Measurements from ENCODE around the gene STUM.

Gene STUM

DNA sequence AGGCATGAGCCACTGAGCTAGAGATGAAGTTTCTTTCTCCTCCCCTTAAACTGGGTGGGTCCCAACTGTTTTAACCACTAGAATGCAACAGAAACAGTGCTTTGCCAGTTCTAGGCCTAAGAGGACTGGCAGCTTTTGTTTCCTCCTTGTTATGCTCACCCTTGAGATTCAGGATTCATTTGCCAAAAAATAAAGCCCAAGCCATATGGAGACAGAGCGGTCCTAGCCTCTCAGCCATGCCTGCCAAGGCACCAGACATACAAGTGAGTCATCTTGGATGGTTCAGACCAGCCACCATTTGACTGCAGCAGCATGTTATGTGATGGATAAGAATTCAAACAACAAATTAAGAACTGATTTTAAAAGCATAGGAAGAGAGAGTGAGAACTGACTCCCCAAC is 38.1 kb upstream of the STUM start:
- Histone ChIP-seq H3K14ac (ENCODE audit: low read length) (no peak overlapping the region), H3K4me1 (ENCODE audit: control insufficient read depth in 2 of 2, insufficient read depth in 1 of 2, low read depth in 1 of 2, low read length in 2 of 2) (no peaks in the 10 kb centered on the region), H2BK120ac (ENCODE audit: low read depth, low read length) (no peak overlapping the region), H2BK15ac (ENCODE audit: low read length) (no peak overlapping the region), H3K27me3 (ENCODE audit: control insufficient read depth in 3 of 3, insufficient read depth in 3 of 3, low read depth in 1 of 3, low read length in 3 of 3) (peaks cover 0 to 14% (median 0%) of the 10 kb centered on the region in 3 experiments), H3K18ac (ENCODE audit: low read length) (no peak overlapping the region), H4K8ac (ENCODE audit: low read depth, low read length) (no peak overlapping the region), H3K9ac (ENCODE audit: low read depth, low read length, poor library complexity) (no peak overlapping the region), H2AFZ (ENCODE audit: low read length) (no peak overlapping the region), H3K79me1 (ENCODE audit: low read depth, low read length) (no peaks in the 10 kb centered on the region), H3K4ac (ENCODE audit: low read length) (no peak overlapping the region), H3K4me3 (ENCODE audit: low read length in 2 of 2) (no peak overlapping the region), H2BK5ac (ENCODE audit: low read length) (no peak overlapping the region), H3K23ac (ENCODE audit: low read depth, low read length, poor library complexity) (no peak overlapping the region), H2BK12ac (ENCODE audit: low read length) (no peak overlapping the region), H4K91ac (ENCODE audit: low read depth, low read length, poor library complexity) (no peak overlapping the region), H3K27ac (replicated peaks; ENCODE audit: low read length) (no peak overlapping the region), H3K4me2 (ENCODE audit: insufficient read depth, low read length, poor library complexity, severe bottlenecking) (no peak overlapping the region), H3K9me3 (replicated peaks in 1 of 2; ENCODE audit: control insufficient read depth in 2 of 2, insufficient read depth in 1 of 2, low read depth in 1 of 2, low read length in 2 of 2) (no peaks in the 10 kb centered on the region), H2AK5ac (ENCODE audit: low read depth, low read length) (no peak overlapping the region), H3K36me3 (replicated peaks in 1 of 2; ENCODE audit: control insufficient read depth in 2 of 2, insufficient read depth in 2 of 2, low read length in 2 of 2) (no peaks in the 10 kb centered on the region)
- WGBS, 2 donors (ENCODE audit: extremely low coverage in 2 of 2, insufficient read length in 2 of 2, insufficient replicate concordance in 1 of 2): no CpG with 5 or more reads among the region's 1 CpG
- DNase-seq (ENCODE audit: low spot score): no peak

GRCh38 chr1:226511296-226511695 is 37.3 kb upstream of the STUM start:
- no peak for DNase-seq (ENCODE audit: low spot score)
- no peak overlapping the region for H3K14ac ChIP-seq (ENCODE audit: low read length)
- H3K79me1 ChIP-seq (ENCODE audit: low read depth, low read length): no peaks in the 10 kb centered on the region
- no peak overlapping the region for H3K4me3 ChIP-seq (ENCODE audit: low read length in 2 of 2)
- H2BK120ac ChIP-seq (ENCODE audit: low read depth, low read length): no peak overlapping the region
- peaks cover 0 to 14% (median 0%) of the 10 kb centered on the region in 3 experiments for H3K27me3 ChIP-seq (ENCODE audit: control insufficient read depth in 3 of 3, insufficient read depth in 3 of 3, low read depth in 1 of 3, low read length in 3 of 3)
- H4K91ac ChIP-seq (ENCODE audit: low read depth, low read length, poor library complexity): no peak overlapping the region
- H2BK15ac ChIP-seq (ENCODE audit: low read length): no peak overlapping the region
- no CpG with 5 or more reads among the region's 3 CpGs for WGBS, 2 donors (ENCODE audit: extremely low coverage in 2 of 2, insufficient read length in 2 of 2, insufficient replicate concordance in 1 of 2)
- no peak overlapping the region for H3K4me2 ChIP-seq (ENCODE audit: insufficient read depth, low read length, poor library complexity, severe bottlenecking)
- H2AK5ac ChIP-seq (ENCODE audit: low read depth, low read length): no peak overlapping the region
- H3K4me1 ChIP-seq (ENCODE audit: control insufficient read depth in 2 of 2, insufficient read depth in 1 of 2, low read depth in 1 of 2, low read length in 2 of 2): no peaks in the 10 kb centered on the region
- no peak overlapping the region for H2AFZ ChIP-seq (ENCODE audit: low read length)
- H3K18ac ChIP-seq (ENCODE audit: low read length): no peak overlapping the region
- no peak overlapping the region for H2BK5ac ChIP-seq (ENCODE audit: low read length)
- H3K4ac ChIP-seq (ENCODE audit: low read length): no peak overlapping the region
- no peak overlapping the region for H3K23ac ChIP-seq (ENCODE audit: low read depth, low read length, poor library complexity)
- no peaks in the 10 kb centered on the region for H3K36me3 ChIP-seq (replicated peaks in 1 of 2; ENCODE audit: control insufficient read depth in 2 of 2, insufficient read depth in 2 of 2, low read length in 2 of 2)
- no peak overlapping the region for H4K8ac ChIP-seq (ENCODE audit: low read depth, low read length)
- no peak overlapping the region for H3K9ac ChIP-seq (ENCODE audit: low read depth, low read length, poor library complexity)
- H2BK12ac ChIP-seq (ENCODE audit: low read length): no peak overlapping the region
- H3K27ac ChIP-seq (replicated peaks; ENCODE audit: low read length): no peak overlapping the region
- no peaks in the 10 kb centered on the region for H3K9me3 ChIP-seq (replicated peaks in 1 of 2; ENCODE audit: control insufficient read depth in 2 of 2, insufficient read depth in 1 of 2, low read depth in 1 of 2, low read length in 2 of 2)

DNA sequence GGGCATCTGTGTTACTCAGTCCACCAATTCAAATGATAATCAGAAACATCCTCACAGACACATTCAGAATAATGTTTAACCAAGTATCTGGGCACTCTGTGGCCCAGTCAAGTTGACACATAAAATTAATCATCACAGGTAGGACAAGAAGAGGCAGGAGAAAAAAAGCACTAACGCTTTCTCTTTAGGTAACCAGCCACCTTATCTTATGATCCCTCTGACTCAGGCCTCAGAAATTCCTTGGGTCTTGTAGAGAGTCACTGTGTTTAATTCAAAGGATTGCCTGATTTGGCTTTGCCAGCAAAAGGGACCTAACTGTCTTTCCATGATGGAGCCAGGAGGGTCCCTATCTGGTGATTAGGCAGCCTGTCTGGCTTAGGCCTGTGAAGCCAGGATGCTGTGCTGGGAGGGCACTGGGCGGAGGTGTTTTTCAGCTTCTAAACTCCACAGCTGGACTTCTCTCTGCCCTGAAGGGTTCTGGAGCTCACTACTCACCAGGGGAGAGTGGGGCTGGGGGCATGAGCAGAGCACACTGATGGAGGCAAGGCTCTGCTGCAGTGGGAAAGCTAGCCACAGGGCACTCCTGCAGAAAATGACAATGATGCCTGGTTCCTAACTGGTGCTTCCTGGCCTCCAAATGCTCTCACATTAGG is 36.4 kb upstream of the STUM start:
- no peak overlapping the region for H2BK5ac ChIP-seq (ENCODE audit: low read length)
- H2AFZ ChIP-seq (ENCODE audit: low read length): no peak overlapping the region
- no peak overlapping the region for H3K23ac ChIP-seq (ENCODE audit: low read depth, low read length, poor library complexity)
- no peak overlapping the region for H2AK5ac ChIP-seq (ENCODE audit: low read depth, low read length)
- H3K9me3 ChIP-seq (replicated peaks in 1 of 2; ENCODE audit: control insufficient read depth in 2 of 2, insufficient read depth in 1 of 2, low read depth in 1 of 2, low read length in 2 of 2): no peaks in the 10 kb centered on the region
- no peak overlapping the region for H3K9ac ChIP-seq (ENCODE audit: low read depth, low read length, poor library complexity)
- no peaks in the 10 kb centered on the region for H3K79me1 ChIP-seq (ENCODE audit: low read depth, low read length)
- H3K14ac ChIP-seq (ENCODE audit: low read length): peak overlapping the region; percentile 42
- WGBS, 2 donors (ENCODE audit: extremely low coverage in 2 of 2, insufficient read length in 2 of 2, insufficient replicate concordance in 1 of 2): no CpG with 5 or more reads among the region's 2 CpGs
- no peak overlapping the region for H3K4ac ChIP-seq (ENCODE audit: low read length)
- H3K27ac ChIP-seq (replicated peaks; ENCODE audit: low read length): no peak overlapping the region
- no peak overlapping the region for H3K4me3 ChIP-seq (ENCODE audit: low read length in 2 of 2)
- no peaks in the 10 kb centered on the region for H3K36me3 ChIP-seq (replicated peaks in 1 of 2; ENCODE audit: control insufficient read depth in 2 of 2, insufficient read depth in 2 of 2, low read length in 2 of 2)
- no peak for DNase-seq (ENCODE audit: low spot score)
- no peak overlapping the region for H3K18ac ChIP-seq (ENCODE audit: low read length)
- H3K4me2 ChIP-seq (ENCODE audit: insufficient read depth, low read length, poor library complexity, severe bottlenecking): no peak overlapping the region
- no peak overlapping the region for H2BK120ac ChIP-seq (ENCODE audit: low read depth, low read length)
- H4K91ac ChIP-seq (ENCODE audit: low read depth, low read length, poor library complexity): no peak overlapping the region
- no peak overlapping the region for H4K8ac ChIP-seq (ENCODE audit: low read depth, low read length)
- peaks cover 0 to 8% (median 0%) of the 10 kb centered on the region in 3 experiments for H3K27me3 ChIP-seq (ENCODE audit: control insufficient read depth in 3 of 3, insufficient read depth in 3 of 3, low read depth in 1 of 3, low read length in 3 of 3)
- no peaks in the 10 kb centered on the region for H3K4me1 ChIP-seq (ENCODE audit: control insufficient read depth in 2 of 2, insufficient read depth in 1 of 2, low read depth in 1 of 2, low read length in 2 of 2)
- H2BK15ac ChIP-seq (ENCODE audit: low read length): no peak overlapping the region
- H2BK12ac ChIP-seq (ENCODE audit: low read length): no peak overlapping the region

DNA sequence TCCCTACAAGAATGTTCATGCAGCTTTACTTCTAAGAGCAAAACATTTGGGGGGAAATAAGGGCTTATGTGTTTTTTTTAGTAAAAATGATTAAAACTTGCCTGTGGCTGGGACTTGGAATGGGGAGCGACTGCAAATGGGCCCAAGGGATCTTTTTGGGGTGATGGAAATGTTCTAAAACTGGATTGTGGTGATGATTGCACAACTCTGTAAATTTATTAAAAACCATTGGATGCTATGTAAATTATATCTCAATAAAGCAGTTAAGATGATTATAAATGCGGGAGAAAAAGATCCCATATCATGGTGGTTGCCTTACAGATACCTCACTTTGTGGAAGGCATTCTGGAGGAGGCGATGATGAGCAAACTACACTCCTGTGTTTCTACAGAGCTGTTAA is 30.2 kb upstream of the STUM start:
- no peak overlapping the region for H3K9ac ChIP-seq (ENCODE audit: low read depth, low read length, poor library complexity)
- H3K27me3 ChIP-seq (ENCODE audit: control insufficient read depth in 3 of 3, insufficient read depth in 3 of 3, low read depth in 1 of 3, low read length in 3 of 3): no peaks in the 10 kb centered on the region
- H4K8ac ChIP-seq (ENCODE audit: low read depth, low read length): no peak overlapping the region
- no peaks in the 10 kb centered on the region for H3K36me3 ChIP-seq (replicated peaks in 1 of 2; ENCODE audit: control insufficient read depth in 2 of 2, insufficient read depth in 2 of 2, low read length in 2 of 2)
- H3K79me1 ChIP-seq (ENCODE audit: low read depth, low read length): no peaks in the 10 kb centered on the region
- no peaks in the 10 kb centered on the region for H3K9me3 ChIP-seq (replicated peaks in 1 of 2; ENCODE audit: control insufficient read depth in 2 of 2, insufficient read depth in 1 of 2, low read depth in 1 of 2, low read length in 2 of 2)
- no peak overlapping the region for H4K91ac ChIP-seq (ENCODE audit: low read depth, low read length, poor library complexity)
- no peak overlapping the region for H2BK15ac ChIP-seq (ENCODE audit: low read length)
- no peaks in the 10 kb centered on the region for H3K4me1 ChIP-seq (ENCODE audit: control insufficient read depth in 2 of 2, insufficient read depth in 1 of 2, low read depth in 1 of 2, low read length in 2 of 2)
- no peak overlapping the region for H2BK120ac ChIP-seq (ENCODE audit: low read depth, low read length)
- H2AFZ ChIP-seq (ENCODE audit: low read length): no peak overlapping the region
- H3K4me3 ChIP-seq (ENCODE audit: low read length in 2 of 2): no peak overlapping the region
- no peak overlapping the region for H3K18ac ChIP-seq (ENCODE audit: low read length)
- no CpG with 5 or more reads among the region's 3 CpGs for WGBS, 2 donors (ENCODE audit: extremely low coverage in 2 of 2, insufficient read length in 2 of 2, insufficient replicate concordance in 1 of 2)
- H3K4me2 ChIP-seq (ENCODE audit: insufficient read depth, low read length, poor library complexity, severe bottlenecking): no peak overlapping the region
- H2BK12ac ChIP-seq (ENCODE audit: low read length): no peak overlapping the region
- DNase-seq (ENCODE audit: low spot score): no peak
- no peak overlapping the region for H3K4ac ChIP-seq (ENCODE audit: low read length)
- no peak overlapping the region for H2AK5ac ChIP-seq (ENCODE audit: low read depth, low read length)
- H2BK5ac ChIP-seq (ENCODE audit: low read length): no peak overlapping the region
- no peak overlapping the region for H3K23ac ChIP-seq (ENCODE audit: low read depth, low read length, poor library complexity)
- H3K27ac ChIP-seq (replicated peaks; ENCODE audit: low read length): no peak overlapping the region
- no peak overlapping the region for H3K14ac ChIP-seq (ENCODE audit: low read length)

Data from neuronal stem cell (in vitro differentiated cells).